ENCODE measurements around the gene PANK4. TPM values are rescaled to one million over a fixed set of nuclear protein-coding genes. Genes with fewer than 3 reads are reported as not detected.

The PANK4 gene
- total and polyA plus RNA-seq, 2 donors (not counting 3 experiments of a cell fraction or from before 2014, with no cell fraction given): 22.1 to 34.0 TPM

- no TSS peak for BruUV-seq (replicated peaks)
- H3K27ac ChIP-seq (ENCODE audit: insufficient read depth, low read depth, low read length): no peak overlapping the region
- H3K27me3 ChIP-seq (ENCODE audit: control insufficient read depth in 2 of 2, insufficient read depth in 2 of 2, low read length in 2 of 2): no peaks in the 10 kb centered on the region
- no peaks in the 10 kb centered on the region for H3K9me1 ChIP-seq (replicated peaks; ENCODE audit: control insufficient read depth, extremely low read depth, insufficient read depth, low read length)
- DNase-seq (ENCODE audit: low read depth, low spot score) (no peak), FAIRE-seq (no peak)
- no peak overlapping the region for H3K9ac ChIP-seq (replicated peaks; ENCODE audit: extremely low read depth, insufficient read depth, low read length)
- no peak for TF ChIP-seq FOS (IDR thresholded peaks at IDR 0.05; ENCODE audit: borderline replicate concordance, insufficient read depth, low read length)
- no peak for TF ChIP-seq POLR2AphosphoS5 (IDR thresholded peaks at IDR 0.05; ENCODE audit: insufficient read depth, low read depth, low read length)
- no peak for TF ChIP-seq JUN (IDR thresholded peaks at IDR 0.05; ENCODE audit: borderline replicate concordance, insufficient read depth, insufficient read length, low read depth)
- no peak for TF ChIP-seq MAX (IDR thresholded peaks at IDR 0.05; ENCODE audit: insufficient read depth, insufficient read length)
- TF ChIP-seq GATA2 (IDR thresholded peaks at IDR 0.05; ENCODE audit: insufficient read depth, insufficient read length, low read depth, low read length): no peak
- no peak for TF ChIP-seq CTCF (IDR thresholded peaks at IDR 0.05; ENCODE audit: extremely low read depth in 1 of 2, insufficient read depth in 1 of 2, low read depth in 1 of 2, low read length in 2 of 2)
- TF ChIP-seq MYC (IDR thresholded peaks at IDR 0.05; ENCODE audit: low read depth, low read length): no peak
- no peak for TF ChIP-seq POLR2A (IDR thresholded peaks at IDR 0.05; ENCODE audit: low read depth, low read length)
- no peak for TF ChIP-seq EZH2 (IDR thresholded peaks at IDR 0.05; ENCODE audit: borderline replicate concordance, low read depth, low read length, severe bottlenecking)
- intact Hi-C loops (cut with micrococcal nuclease) (no loop called here), dilution Hi-C loops (cut with MboI; ENCODE audit: extremely low pct_ligation_motif_present, low sequenced_read_pairs) (no loop called here)
- H3K4me1 ChIP-seq (ENCODE audit: control insufficient read depth, extremely low read depth, insufficient read depth, low read length): no peaks in the 10 kb centered on the region
- ChIA-PET CTCF (no interaction called here), POLR2A (no interaction called here)
- no peaks in the 10 kb centered on the region for H3K36me3 ChIP-seq (ENCODE audit: control insufficient read depth in 2 of 2, extremely low read depth in 1 of 2, insufficient read depth in 2 of 2, low read length in 2 of 2)
- no peaks in the 10 kb centered on the region for H4K20me1 ChIP-seq (replicated peaks; ENCODE audit: control insufficient read depth, extremely low read depth, insufficient read depth, low read length)
- no peak overlapping the region for H2AFZ ChIP-seq (ENCODE audit: low read depth, low read length)
- no peak overlapping the region for H3K4me3 ChIP-seq (replicated peaks in 1 of 3; ENCODE audit: insufficient read depth in 1 of 3, low read depth in 1 of 3, low read length in 3 of 3)
- no peaks in the 10 kb centered on the region for H3K9me3 ChIP-seq (replicated peaks; ENCODE audit: control insufficient read depth, insufficient read depth, low read length)
- no peak overlapping the region for H3K4me2 ChIP-seq (ENCODE audit: insufficient read depth, low read length)
- H3K79me2 ChIP-seq (ENCODE audit: control insufficient read depth, insufficient read depth, low read length): no peaks in the 10 kb centered on the region
These were observed 63.0 kb downstream of the PANK4 start for GRCh38 chr1:2463396-2463795.

Measured in endothelial cell of umbilical vein (primary cell).